HG03175 (cell line): ENCODE results near the gene DHRS4L2.
A peak's percentile ranks its signal among the peaks of the same experiment; 100 is the strongest.
"Not testable (repeated sequence)": the region's sequence is repeated elsewhere in the genome, so short reads cannot be mapped to it uniquely, and the experiment has no call there.

Experiments
- ATAC-seq: cut with Tn5 transposase; IDR thresholded peaks from one replicate; pipeline ENCODE4 v1.9.1; 2021; ENCODE audit warnings: mild to moderate bottlenecking, moderate library complexity; ENCODE audit not compliant: unreplicated experiment

Gene DHRS4L2

DNA sequence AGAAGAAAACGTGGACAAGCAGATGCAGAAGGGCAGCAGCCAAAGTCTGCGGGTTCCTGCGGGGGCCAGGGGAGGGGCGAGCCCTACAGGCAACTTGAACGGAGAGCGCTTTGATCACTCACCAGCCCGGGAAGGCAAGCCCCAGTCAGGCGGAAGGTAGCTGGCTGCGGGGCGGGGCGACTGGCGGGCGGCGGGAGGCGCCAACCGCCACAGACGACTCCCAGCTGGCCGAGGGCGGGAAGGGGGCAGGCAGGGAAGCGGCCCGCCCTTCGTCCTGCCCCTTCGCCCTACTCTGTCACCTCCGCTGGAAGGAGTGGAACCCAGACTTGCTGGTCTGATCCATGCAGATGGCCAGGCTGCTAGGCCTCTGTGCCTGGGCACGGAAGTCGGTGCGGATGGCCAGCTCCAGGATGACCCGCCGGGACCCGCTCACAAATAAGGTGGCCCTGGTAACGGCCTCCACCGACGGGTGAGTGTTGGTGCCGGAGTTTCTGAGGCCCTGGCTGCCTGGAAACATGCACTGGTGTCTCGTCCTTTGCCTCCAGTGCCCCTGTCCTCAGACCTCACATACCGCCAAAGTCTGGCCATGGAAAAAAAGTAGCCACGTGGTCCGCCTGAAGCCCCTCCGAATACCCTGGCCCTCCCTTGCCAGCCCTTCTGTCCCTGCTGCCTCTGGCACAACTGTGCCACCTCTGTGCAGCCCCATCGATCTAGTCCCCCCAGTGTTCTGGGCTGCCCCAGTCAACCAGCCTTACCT lies at the start of gene DHRS4L2:
Gene DHRS4L2, plus strand, starts transcription at position 323 of the 757 bp plus-strand sequence. Its CDS starts 19 bp downstream, at position 342.
- ATAC-seq, result peak; percentile 81

DNA sequence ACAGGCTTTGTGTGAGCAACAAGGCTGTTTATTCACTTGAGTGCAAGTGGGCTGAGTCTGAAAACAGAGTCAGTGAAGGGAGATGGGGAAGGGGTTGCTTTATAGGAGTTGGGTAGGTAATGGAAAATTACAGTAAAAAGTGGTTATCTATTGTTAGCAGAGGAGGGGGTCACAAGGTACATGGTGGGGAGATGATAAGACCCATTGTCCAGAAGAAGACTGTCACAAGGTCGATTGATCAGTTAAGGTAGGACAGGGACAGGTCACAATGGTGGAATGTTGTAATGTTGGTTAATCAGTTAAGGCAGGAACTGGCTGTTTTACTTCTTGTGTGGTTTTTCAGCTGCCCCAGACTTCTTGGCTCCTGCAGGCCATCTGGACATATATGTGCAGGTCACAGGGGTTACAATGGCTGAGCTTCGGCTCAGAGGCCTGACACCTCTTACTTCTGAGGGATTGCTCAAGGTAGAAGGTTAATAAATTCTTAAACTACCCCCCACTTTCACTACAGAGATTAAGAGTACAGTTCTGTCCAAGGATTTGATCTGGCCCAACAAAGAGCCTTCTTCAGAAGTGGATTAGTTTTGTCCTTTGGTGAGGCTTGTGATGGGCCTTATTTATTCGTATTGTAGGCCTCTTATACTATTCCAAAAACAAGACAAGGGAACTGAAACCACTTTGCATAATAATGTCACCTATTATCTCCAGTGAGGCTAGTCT lies 49.0 kb upstream of the DHRS4L2 start:
- no peak for ATAC-seq

DNA sequence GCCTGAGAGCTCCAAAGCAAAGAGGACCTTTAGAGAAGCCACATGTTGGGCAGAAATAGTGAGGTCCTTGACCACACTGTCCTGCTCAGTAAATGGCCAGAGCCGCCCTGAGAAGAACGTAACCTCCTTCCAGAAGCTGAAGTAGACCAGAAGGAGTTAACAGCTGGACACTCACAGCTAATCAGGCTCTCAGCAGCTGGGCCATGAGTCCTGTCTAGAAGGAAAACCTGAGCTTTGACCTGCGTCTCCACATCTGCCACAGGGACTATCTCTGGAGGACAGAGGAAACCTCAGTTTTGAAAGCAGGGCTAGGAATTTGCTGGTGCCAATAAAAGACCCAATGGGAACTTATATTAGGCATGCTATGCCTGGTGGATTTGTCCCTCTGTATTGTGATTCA lies 47.5 kb upstream of the DHRS4L2 start:
- ATAC-seq, result no peak

DNA sequence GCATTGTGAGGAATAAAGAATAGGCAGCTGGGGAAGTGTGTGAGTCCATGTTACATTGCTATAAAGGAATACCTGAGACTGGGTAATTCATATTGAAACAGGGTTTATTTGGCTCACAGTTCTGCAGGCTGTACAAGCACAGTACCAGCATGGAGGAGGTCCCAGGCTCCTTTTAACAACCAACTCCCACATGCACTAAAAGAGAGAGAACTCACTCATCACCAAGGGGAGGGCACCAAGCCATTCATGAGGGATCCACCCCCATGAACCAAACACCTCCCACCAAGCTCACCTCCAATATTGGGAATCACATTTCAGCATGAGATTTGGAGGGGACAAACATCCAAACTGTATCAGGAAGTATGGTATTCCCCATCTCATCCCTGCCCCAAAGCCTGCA lies 47.1 kb upstream of the DHRS4L2 start:
- ATAC-seq, result no peak

DNA sequence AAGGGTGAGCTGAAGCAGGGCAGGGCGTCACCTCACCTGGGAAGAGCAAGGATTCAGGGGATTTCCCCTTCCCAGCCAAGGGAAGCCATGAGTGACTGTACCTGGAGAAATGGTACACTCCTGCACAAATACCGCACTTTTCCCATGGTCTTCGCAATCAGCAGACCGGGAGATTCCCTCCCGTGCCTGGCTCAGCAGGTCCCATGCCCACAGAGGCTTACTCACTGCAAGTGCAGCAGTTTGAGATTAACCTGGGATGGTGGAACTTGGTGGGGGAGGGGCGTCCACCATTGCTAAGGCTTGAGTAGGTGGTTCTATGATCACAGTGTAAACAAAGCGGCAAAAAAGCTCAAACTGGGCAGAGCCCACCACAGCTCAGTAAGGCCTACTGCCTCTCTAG lies 46.1 kb upstream of the DHRS4L2 start:
- ATAC-seq, result no peak

DNA sequence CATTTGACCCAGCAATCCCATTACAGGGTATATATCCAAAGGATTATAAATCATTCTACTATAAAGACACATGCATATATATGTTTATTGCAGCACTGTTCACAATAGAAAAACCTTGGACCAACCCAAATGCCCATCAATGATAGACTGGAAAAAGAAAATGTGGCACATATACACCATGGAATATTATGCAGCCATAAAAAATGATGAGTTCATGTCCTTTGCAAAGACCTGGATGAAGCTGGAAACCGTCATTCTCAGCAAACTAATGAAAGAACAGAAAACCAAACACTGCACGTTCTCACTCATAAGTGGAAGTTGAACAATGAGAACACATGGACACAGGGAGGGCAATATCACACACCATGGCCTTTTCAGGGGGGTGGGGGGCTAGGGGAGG lies 39.7 kb upstream of the DHRS4L2 start:
- ATAC-seq, result not testable (repeated sequence)

DNA sequence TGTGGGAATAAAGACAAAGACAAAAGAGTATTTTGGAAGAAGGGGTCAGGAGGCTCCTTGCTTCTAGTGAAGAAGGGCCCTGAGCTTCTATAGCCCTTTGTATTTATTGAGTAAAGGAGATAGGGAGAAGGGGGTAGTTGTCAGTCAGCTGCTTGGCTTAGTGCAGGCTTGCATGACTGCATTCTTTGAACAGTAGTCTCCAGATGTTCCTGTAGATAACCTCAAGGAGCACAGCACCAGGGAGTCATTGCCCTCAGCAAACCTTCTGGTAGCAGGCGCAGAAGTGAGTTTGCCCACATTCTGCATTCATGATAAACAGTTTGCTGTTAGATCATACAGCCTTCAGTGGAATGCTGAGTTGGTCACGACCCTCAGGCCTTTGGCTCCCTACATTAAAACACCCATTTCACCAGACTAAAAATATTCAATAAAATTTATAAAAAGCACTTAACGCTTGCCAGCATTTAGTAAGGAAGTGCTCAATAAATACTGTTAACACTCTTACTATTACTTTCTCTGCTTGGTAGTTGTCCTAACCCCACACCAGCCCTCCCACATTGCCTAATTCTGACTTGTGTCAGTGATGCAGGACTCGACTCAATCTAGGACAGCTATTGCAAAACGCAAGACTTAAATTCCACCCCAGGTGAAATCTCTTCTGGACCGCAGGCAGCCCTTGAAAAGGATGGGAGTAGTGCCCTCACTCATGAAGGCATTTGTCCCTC lies 38.2 kb upstream of the DHRS4L2 start:
- no peak for ATAC-seq

DNA sequence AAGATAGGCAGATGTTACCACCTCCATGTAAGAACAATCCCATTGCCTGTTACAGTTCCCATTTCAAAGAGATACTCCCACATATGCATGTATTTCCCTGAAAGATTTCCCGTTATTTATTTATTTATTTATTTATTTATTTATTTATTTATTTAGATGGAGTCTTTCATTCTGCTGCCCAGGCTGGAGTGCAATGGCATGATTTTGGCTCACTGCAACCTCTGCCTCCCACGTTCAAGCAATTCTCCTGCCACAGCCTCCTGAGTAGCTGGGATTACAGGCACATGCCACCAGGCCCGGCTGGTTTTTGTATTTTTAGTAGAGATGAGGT lies 37.6 kb upstream of the DHRS4L2 start:
- not testable (repeated sequence) for ATAC-seq

DNA sequence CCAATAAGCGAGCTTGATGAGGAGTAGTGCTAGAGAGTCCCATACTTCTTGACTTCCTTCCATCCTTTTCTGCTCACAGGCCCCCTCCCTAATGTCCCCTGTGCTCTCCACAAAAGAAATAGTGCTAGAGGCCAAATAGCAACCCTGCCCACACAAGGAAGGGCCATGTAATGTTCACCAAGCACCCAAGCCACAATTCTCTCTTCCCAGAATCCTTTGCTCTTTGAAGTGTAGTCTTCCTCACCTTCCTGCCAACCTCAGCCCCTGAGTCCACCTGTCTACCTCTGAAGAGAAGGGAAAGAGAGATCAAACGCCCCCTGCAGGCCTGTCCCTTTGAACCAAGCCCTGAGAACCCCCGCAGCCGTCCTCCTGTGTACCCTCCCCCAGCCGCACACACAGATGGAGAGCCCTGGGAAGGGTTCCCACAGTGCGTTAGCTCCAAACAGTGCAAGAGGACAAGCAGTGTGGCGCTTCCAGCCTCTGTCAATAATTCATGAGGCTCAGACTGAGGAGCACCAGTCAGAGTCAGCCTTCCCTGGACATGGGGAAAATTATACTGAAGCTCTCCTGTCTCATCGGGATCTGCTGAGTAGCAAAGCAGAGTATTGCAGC lies 37.0 kb upstream of the DHRS4L2 start:
- ATAC-seq, result no peak

DNA sequence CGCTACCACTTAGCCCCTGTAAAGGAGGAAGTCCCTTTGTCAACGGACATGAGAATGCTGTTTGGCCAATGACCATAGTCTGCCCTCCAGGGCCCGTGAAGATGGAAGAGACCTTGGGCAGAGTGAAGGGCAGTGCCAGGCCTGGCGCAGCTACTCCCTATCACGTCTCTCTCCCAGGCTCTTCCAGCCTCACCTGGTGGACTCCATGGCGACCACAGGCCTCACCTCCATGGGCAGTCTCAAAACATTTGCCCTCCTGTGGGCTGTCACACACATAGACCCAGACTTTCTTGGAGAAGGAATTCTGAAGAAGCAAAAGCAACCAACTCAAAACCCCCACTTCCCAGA lies 35.6 kb upstream of the DHRS4L2 start:
- not testable (repeated sequence) for ATAC-seq

DNA sequence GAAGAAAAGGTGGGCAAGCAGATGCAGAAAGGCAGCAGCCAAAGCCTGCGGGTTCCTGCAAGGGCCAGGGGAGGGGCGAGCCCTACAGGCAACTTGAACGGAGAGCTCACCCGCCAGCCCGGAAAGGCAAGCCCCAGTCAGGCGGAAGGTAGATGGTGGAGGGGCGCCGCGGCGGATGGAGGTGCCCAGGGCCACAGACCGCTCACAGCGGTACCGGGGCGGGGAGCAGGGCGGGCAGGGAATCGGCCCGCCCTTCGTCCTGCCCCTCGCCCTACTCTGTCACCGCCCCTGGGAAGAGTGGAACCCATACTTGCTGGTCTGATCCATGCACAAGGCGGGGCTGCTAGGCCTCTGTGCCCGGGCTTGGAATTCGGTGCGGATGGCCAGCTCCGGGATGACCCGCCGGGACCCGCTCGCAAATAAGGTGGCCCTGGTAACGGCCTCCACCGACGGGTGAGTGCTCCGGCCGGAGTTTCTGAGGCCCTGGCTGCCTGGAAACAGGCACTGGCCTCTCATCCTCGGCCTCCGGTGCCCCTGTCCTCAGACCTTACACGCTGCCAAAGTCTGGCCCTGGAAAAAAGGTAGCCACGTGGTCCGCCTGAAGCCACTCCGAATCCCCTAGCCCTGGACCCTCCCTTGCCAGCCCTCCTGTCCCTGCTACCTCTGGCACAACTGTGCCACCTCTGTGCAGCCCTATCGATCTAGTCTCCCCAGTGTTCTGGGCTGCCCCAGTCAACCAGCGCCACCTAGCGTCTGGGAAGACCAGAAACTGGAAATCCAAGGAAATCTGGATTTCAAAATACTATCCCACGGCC lies 35.1 kb upstream of the DHRS4L2 start, which contains the start of gene DHRS4:
Gene DHRS4, plus strand, starts transcription at position 307 of the 815 bp plus-strand sequence. Its CDS starts 19 bp downstream, at position 326.
- peak; percentile 86 for ATAC-seq

DNA sequence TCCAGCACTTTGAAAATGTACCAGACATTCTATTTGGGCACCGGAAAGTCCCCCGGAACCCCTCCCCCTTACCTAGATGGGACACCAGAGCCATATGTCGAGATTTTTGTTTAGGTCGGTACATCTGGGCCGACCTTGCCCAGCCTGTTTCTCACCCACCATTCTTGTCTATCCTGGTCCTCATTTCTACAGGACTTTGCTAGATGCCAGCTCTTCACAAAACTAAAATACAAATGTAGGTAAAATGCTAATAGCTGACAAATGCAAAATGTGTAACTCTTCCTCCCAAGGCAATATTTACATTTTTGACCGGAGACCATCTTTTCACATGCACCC lies 34.5 kb upstream of the DHRS4L2 start:
- ATAC-seq, result not testable (repeated sequence)

DNA sequence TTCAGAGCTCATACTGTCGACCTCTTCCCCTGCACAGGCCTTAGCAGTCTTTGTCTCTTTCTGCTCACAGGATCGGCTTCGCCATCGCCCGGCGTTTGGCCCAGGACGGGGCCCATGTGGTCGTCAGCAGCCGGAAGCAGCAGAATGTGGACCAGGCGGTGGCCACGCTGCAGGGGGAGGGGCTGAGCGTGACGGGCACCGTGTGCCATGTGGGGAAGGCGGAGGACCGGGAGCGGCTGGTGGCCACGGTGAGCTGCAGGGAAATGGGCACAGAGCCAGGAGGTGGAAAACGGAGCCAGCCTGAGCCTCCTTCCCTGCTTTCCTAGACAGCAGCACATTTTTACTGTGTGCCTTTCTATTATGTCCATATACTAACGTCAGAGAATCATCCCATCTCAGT lies 33.8 kb upstream of the DHRS4L2 start:
- ATAC-seq, result not testable (repeated sequence)

DNA sequence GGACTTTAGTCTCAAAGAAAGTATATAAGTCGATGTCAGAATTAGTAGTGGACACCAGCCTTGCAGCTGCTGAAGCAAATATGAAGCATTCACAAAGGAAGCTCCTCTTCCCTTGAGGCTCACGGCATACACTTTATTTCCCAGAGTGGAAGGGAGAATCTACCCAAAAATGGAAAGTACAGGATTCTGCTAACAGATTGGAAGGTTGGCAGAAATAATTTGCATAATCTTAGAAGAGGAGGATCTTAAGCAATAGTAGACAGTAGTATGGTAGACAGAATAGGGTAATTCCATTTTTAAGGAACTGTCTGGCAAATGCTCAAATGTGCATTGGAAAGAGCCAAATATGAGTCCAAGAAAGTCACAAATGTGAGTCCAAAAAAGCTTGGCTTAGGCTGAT lies 32.9 kb upstream of the DHRS4L2 start:
- not testable (repeated sequence) for ATAC-seq

DNA sequence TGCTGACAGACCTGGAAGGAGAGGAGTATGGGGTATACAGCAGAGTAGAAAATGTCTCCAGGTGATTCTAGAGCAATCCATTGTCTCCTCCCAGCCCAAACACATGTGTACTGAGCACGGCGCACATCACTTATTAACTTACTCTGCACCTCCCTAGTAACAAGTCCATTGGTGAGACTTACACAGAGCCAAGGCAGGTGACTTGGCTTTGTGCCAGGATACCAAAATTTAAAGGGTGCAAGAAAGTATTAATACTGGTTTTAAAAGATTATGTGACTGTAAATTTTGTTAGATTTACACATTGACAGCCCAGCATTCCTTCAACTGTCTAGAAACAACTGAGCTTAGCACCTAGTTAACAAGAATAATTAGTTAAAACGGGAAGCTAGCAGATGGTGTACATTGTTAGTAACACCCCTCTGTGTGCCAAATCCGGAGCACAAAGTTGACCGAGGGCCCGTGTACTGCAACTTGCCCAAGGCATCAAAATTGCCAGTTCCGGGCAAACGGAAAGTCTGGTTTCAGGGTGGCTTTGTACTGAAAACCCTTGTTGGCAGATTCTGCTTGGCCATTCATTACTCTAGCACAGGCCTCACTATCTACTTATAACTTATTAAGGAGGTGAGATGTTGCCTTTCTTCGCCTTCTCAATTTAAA lies 30.7 kb upstream of the DHRS4L2 start:
- not testable (repeated sequence) for ATAC-seq

DNA sequence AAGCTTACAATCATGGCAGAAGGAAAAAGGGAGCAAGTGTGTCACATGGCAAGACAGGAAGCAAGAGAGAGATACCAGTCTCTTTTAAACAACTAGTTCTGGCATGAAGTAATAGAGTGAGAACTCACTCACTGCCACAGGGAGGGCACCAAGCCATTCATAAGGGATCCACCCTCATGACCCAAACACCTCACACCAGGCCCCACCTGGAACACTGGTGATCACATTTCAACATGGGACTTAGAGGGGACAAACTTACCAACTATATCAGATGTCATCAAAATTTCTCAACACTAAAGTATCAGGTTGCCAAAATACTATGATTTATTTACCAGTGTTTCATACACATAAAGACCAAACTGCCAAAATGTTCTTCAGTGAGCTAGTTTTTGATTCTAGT lies 27.8 kb upstream of the DHRS4L2 start:
- not testable (repeated sequence) for ATAC-seq

DNA sequence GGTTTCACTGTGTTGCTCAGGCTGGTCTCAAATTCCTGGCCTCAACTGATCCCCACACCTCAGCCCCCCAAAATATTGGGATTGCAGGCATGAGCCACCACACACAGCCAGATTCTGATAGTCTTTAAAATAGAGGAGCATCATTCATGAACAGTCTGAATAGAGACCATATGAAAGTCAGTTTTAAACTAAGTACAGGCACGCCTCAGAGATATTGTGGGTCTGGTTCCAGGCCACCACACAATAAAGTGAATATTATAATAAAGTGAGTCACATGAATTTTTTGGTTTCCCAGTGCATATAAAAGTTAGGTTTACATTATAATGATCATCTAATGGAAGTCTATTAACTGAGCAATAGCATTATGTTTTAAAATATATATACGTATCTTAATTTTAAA lies 27.0 kb upstream of the DHRS4L2 start:
- ATAC-seq, result not testable (repeated sequence)

DNA sequence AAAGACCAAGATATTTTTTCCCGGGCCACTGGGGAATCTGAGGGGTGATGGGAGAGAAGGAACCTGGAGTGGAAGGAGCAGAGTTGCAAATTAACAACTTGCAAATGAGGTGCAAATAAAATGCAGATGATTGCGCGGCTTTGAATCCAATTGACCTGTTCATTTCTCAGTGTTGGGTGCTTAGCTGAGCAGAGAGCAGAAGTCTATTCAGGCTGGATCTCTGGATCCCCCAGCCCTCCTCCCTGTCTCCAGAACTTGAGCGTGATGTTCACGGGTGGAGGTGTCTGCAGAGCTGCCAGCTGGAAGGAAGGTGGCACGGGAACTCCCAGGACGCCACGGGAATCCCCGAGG lies 19.6 kb upstream of the DHRS4L2 start:
- not testable (repeated sequence) for ATAC-seq

DNA sequence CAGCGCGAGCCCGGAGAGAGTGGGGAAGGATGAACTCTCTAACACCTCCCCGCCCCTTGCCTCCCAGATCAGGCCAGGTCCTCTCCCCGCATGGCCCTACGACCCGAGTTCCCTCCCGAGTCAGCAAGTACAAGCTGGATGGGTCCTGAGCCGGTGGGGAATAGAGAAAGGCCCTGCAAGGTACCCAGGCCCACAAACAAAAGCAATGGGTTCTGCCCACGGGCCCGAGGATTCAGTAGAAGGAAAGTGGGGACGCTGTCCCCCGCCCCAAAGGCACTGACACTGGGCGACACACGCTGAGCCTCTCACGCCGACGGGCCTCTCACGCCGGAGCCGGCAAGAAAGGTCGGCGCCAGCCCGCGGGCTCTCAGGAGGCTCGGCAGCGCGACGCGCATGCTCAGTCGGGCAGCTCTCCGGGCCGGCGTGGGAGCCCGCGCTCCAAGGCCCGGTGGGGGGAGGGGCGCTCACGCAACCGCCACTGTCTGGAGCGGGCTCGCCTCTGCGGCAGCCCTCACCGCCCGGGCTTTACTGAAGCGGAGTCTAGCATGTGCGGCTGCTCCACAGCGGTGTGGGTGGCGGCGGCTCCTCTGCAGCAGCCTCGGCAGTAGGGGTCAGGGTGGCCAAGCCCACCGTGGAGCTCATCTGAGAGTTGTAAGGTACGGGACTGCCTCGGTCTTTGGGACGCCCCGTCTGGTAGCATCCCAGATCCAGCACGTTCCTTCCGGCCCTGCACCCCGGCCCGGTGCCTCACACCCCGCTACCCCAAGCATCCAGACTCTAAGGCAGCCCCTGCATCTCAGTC lies 19.0 kb upstream of the DHRS4L2 start:
- ATAC-seq, result peak; percentile 66
